Measurements from ENCODE around the gene PLIN5. TPM values are rescaled to one million over a fixed set of nuclear protein-coding genes. Genes with fewer than 3 reads are reported as not detected.

PLIN5 gene
- total and polyA plus RNA-seq, 2 of the 8 experiments (the other 6 are each of a cell fraction or from before 2014, with no cell fraction given), result 2.0 to 2.5 TPM

DNA sequence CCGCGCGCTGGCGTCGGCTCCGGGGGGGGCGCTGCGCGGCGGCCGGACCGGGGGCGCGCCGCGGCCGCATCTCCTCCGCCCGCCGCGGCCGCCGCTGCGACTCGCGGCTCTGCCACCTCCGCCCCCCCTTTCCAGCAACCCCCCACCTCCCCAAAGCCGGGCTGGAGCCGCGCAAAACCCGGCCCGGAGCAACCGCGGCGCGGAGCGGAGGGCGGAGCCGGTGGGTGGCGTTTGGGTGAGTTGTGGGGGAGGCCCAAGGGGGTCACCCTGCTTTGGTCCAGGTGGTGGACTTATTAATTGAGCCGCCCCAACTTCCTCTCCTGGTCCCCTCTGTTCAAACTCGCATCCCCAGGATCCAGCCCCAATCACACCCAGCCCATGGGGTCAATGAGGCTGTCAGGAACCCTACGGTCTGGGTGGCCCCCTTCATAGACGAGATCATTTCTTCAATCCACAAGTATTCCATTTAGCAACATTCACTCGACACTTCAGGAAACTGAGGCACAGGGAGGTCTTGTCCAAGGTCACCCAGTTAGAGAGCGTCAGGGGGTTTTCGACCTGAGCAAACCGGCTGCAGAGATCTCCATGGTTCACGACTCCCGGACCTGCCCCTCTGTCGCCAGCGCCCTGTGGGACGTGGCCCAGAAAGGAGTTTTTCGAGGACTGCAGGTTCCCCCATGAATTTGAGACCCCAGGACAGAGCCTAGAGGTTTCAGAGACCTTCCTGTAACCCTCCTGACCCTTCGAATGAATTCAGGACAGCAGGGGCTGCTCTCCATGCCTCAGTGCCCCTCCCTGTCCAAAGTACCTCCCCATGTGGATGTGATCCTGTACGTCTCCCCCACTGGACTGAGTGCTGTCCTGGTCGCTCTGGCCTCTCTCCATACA lies 46.9 kb upstream of the PLIN5 start:
- WGBS, 2 experiments (ENCODE audit: extremely low coverage in 1 of 2, insufficient coverage in 1 of 2, insufficient read length in 1 of 2, insufficient replicate concordance in 2 of 2, low coverage in 1 of 2, low lambda C conversion rate in 2 of 2, missing lambda C conversion rate in 1 of 2), result 28% methylated on average over 30 of the region's 57 CpGs; no CpG with 5 or more reads in 1 of the 2 experiments
- no peak overlapping the region for H2BK5ac ChIP-seq (ENCODE audit: low read depth, low read length)
- no peaks in the 10 kb centered on the region; a peak in 1 of 8 replicates for H3K36me3 ChIP-seq (ENCODE audit: control insufficient read depth in 2 of 4, insufficient read depth in 4 of 4, low read length in 3 of 4)
- H3K18ac ChIP-seq (ENCODE audit: extremely low read depth, low read length), result no peak overlapping the region
- peaks cover 2% of the 10 kb centered on the region; the same call in 1 of the 2 replicates for H3K79me1 ChIP-seq (ENCODE audit: low read depth, low read length)
- no peak overlapping the region for H2AFZ ChIP-seq (ENCODE audit: low read length)
- H4K8ac ChIP-seq (ENCODE audit: extremely low read depth, insufficient read depth, low read length), result peak overlapping the region; percentile 54; the same call in 1 of the 2 replicates
- no peak overlapping the region for H2AK5ac ChIP-seq (ENCODE audit: low read depth, low read length)
- no peaks in the 10 kb centered on the region for H3K9me3 ChIP-seq (ENCODE audit: insufficient read depth in 2 of 2, low read depth in 1 of 2, low read length in 1 of 2)
- H3K79me2 ChIP-seq (ENCODE audit: control insufficient read depth in 1 of 2, insufficient read depth in 2 of 2, low read length in 2 of 2), result peaks cover 0 to 11% of the 10 kb centered on the region in 2 experiments; a peak in 1 of 4 replicates
- H3K4me2 ChIP-seq (ENCODE audit: insufficient read depth in 1 of 2, low read depth in 2 of 2, low read length in 2 of 2), result peak overlapping the region; percentile 28 to 39
- POLR2A ChIA-PET (ENCODE audit: partially characterized antibody), result no interaction called here
- no peak overlapping the region for H3K27ac ChIP-seq (ENCODE audit: low read depth, low read length)
- peaks cover 7% of the 10 kb centered on the region for H3K23me2 ChIP-seq (ENCODE audit: low read depth, low read length)
- no peak overlapping the region for H3K9ac ChIP-seq (replicated peaks in 1 of 4; ENCODE audit: extremely low read depth in 1 of 4, low read depth in 3 of 4, low read length in 3 of 4)
- H3K4me3 ChIP-seq (ENCODE audit: extremely low read depth in 1 of 4, insufficient read depth in 2 of 4, low read depth in 3 of 4, low read length in 4 of 4), result peak overlapping the region in 3 of 4 experiments; percentile 1 to 77 (median 46); a peak in 5 of 8 replicates
- no peak overlapping the region for H3K23ac ChIP-seq (ENCODE audit: insufficient read length)
- no peak overlapping the region for H3K14ac ChIP-seq (ENCODE audit: insufficient read length)
- no peak overlapping the region for H4K5ac ChIP-seq (ENCODE audit: insufficient read length, low read depth, low read length)
- DNase-seq (ENCODE audit: low read depth in 1 of 2, low spot score in 2 of 2) (peak in 1 of 2 experiments; percentile 86), FAIRE-seq (no peak)
- H3K56ac ChIP-seq (replicated peaks; ENCODE audit: insufficient read length, low read depth, low read length), result no peak overlapping the region
- H2BK15ac ChIP-seq (ENCODE audit: low read length), result peak overlapping the region; percentile 92; the same call in 1 of the 2 replicates
- CTCF ChIA-PET (ENCODE audit: partially characterized antibody), result interaction anchor here (1.4 to 3.6 kb wide), 2 partner anchors 26 to 51 kb away, joined by 4 to 16 read pairs; no protein-coding TSS in a partner anchor
- H3K4me1 ChIP-seq (replicated peaks in 1 of 4; ENCODE audit: control insufficient read depth in 3 of 4, insufficient read depth in 4 of 4, low read length in 3 of 4), result peaks cover 0 to 8% (median 5%) of the 10 kb centered on the region in 4 experiments; a peak in 6 of 7 replicates
- peaks cover 0 to 12% (median 8%) of the 10 kb centered on the region in 4 experiments; a peak in 4 of 7 replicates for H3K27me3 ChIP-seq (replicated peaks in 1 of 4; ENCODE audit: control insufficient read depth in 3 of 4, extremely low read depth in 1 of 4, insufficient read depth in 3 of 4, low read length in 3 of 4)
- peak overlapping the region; percentile 94; the same call in 1 of the 2 replicates for H2BK12ac ChIP-seq (ENCODE audit: low read depth, low read length)
- H2BK120ac ChIP-seq (replicated peaks; ENCODE audit: low read depth, low read length), result peak overlapping the region; percentile 72
- H3K4ac ChIP-seq (replicated peaks; ENCODE audit: insufficient read length, low read depth, low read length), result peak overlapping the region; percentile 91
- H4K20me1 ChIP-seq (replicated peaks in 1 of 2; ENCODE audit: control insufficient read depth in 1 of 2, insufficient read depth in 2 of 2, low read length in 2 of 2), result peaks cover 5 to 16% of the 10 kb centered on the region in 2 experiments
- H2BK20ac ChIP-seq (ENCODE audit: low read length), result 0 out of 2 replicates have a peak overlapping the region, but pooled peaks have one; percentile 90
- no peak overlapping the region for H4K91ac ChIP-seq (replicated peaks; ENCODE audit: insufficient read length, low read length)
- peak; percentile 88 for TF ChIP-seq SP1 (IDR thresholded peaks at IDR 0.05; ENCODE audit: low read depth, low read length)
- TF ChIP-seq, protein P1, sequence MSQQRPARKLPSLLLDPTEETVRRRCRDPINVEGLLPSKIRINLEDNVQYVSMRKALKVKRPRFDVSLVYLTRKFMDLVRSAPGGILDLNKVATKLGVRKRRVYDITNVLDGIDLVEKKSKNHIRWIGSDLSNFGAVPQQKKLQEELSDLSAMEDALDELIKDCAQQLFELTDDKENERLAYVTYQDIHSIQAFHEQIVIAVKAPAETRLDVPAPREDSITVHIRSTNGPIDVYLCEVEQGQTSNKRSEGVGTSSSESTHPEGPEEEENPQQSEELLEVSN (IDR thresholded peaks at IDR 0.05), result no peak
- no peak for TF ChIP-seq SIN3A (conservative IDR thresholded peaks at IDR 0.05 in 1 of 2, IDR thresholded peaks at IDR 0.05 in 1 of 2; ENCODE audit: low read depth in 1 of 2, low read length in 2 of 2)
- 0 out of 2 replicates have a peak, but pooled peaks have one; percentile 32 for TF ChIP-seq EGR1 (IDR thresholded peaks at IDR 0.05; ENCODE audit: borderline replicate concordance, low read depth, low read length)
- no peak for TF ChIP-seq RNF2 (IDR thresholded peaks at IDR 0.05; ENCODE audit: borderline replicate concordance, low read depth, low read length, missing control alignments, poor library complexity, severe bottlenecking)
- TF ChIP-seq TAF7 (optimal IDR thresholded peaks at IDR 0.05; ENCODE audit: borderline replicate concordance, low read depth, low read length), result no peak
- TF ChIP-seq NANOG (IDR thresholded peaks at IDR 0.05; ENCODE audit: insufficient read depth, low read depth, low read length, poor library complexity, severe bottlenecking), result no peak
- no peak for TF ChIP-seq JUND (IDR thresholded peaks at IDR 0.05; ENCODE audit: low read length)
- TF ChIP-seq ZNF274 (IDR thresholded peaks at IDR 0.05; ENCODE audit: borderline replicate concordance, extremely low read depth, low read length), result no peak
